ENCODE data around the gene TJAP1. TPM values are rescaled to one million over a fixed set of nuclear protein-coding genes. Genes with fewer than 3 reads are reported as not detected.

TJAP1 gene
- total and polyA plus RNA-seq, 2 of the 8 experiments (the other 6 are each of a cell fraction or from before 2014, with no cell fraction given): 30.7 to 40.4 TPM

- H3K36me3 ChIP-seq (ENCODE audit: control insufficient read depth in 2 of 4, insufficient read depth in 4 of 4, low read length in 3 of 4): peaks cover 55 to 85% (median 82%) of the 10 kb centered on the region in 4 experiments
- FAIRE-seq (no peak), DNase-seq (ENCODE audit: low read depth in 1 of 2, low spot score in 2 of 2) (no peak)
- no peaks in the 10 kb centered on the region for H3K9me3 ChIP-seq (ENCODE audit: insufficient read depth in 2 of 2, low read depth in 1 of 2, low read length in 1 of 2)
- H3K79me1 ChIP-seq (ENCODE audit: low read depth, low read length): peaks cover 2% of the 10 kb centered on the region; the same call in 1 of the 2 replicates
- no peak overlapping the region for H2BK5ac ChIP-seq (ENCODE audit: low read depth, low read length)
- TF ChIP-seq EP300 (IDR thresholded peaks at IDR 0.05; ENCODE audit: borderline replicate concordance in 1 of 2, low read depth in 2 of 2, low read length in 2 of 2) (no peak), POLR2A (IDR thresholded peaks at IDR 0.05; ENCODE audit: control extremely low read depth in 1 of 2, low read depth in 2 of 2, low read length in 2 of 2) (peak in 1 of 2 experiments; percentile 37; a peak in 1 of 3 replicates)
- no peak overlapping the region for H4K91ac ChIP-seq (replicated peaks; ENCODE audit: insufficient read length, low read length)
- H2AFZ ChIP-seq (ENCODE audit: low read length): no peak overlapping the region
- no peaks in the 10 kb centered on the region for H3K27me3 ChIP-seq (replicated peaks in 1 of 4; ENCODE audit: control insufficient read depth in 3 of 4, extremely low read depth in 1 of 4, insufficient read depth in 3 of 4, low read length in 3 of 4)
- no peak overlapping the region for H3K56ac ChIP-seq (replicated peaks; ENCODE audit: insufficient read length, low read depth, low read length)
- H3K27ac ChIP-seq (ENCODE audit: low read depth, low read length): no peak overlapping the region
- H3K79me2 ChIP-seq (ENCODE audit: control insufficient read depth in 1 of 2, insufficient read depth in 2 of 2, low read length in 2 of 2): peaks cover 8 to 18% of the 10 kb centered on the region in 2 experiments
- no peak overlapping the region for H3K18ac ChIP-seq (ENCODE audit: extremely low read depth, low read length)
- no peak overlapping the region for H2BK120ac ChIP-seq (replicated peaks; ENCODE audit: low read depth, low read length)
- H3K9ac ChIP-seq (replicated peaks in 1 of 4; ENCODE audit: extremely low read depth in 1 of 4, low read depth in 3 of 4, low read length in 3 of 4): no peak overlapping the region; a peak in 1 of 7 replicates
- WGBS, 2 experiments (ENCODE audit: extremely low coverage in 1 of 2, insufficient coverage in 1 of 2, insufficient read length in 1 of 2, insufficient replicate concordance in 2 of 2, low coverage in 1 of 2, low lambda C conversion rate in 2 of 2, missing lambda C conversion rate in 1 of 2): 86% methylated on average over 8 of the region's 8 CpGs; no CpG with 5 or more reads in 1 of the 2 experiments
- no peak overlapping the region for H3K4me3 ChIP-seq (ENCODE audit: extremely low read depth in 1 of 4, insufficient read depth in 2 of 4, low read depth in 3 of 4, low read length in 4 of 4)
- no peak overlapping the region for H3K14ac ChIP-seq (ENCODE audit: insufficient read length)
- ChIA-PET CTCF (ENCODE audit: partially characterized antibody) (interaction anchor here (0.8 to 1.4 kb wide), 4 partner anchors 15 to 146 kb away, joined by 3 to 4 read pairs (median 3); no protein-coding TSS in a partner anchor), POLR2A (ENCODE audit: partially characterized antibody) (interaction anchor here (2.2 to 12.4 kb wide), 5 partner anchors 9 to 53 kb away, joined by 7 to 147 read pairs (median 29); partner anchors contain the start of genes LRRC73, POLH and XPO5)
- no peak overlapping the region for H2AK5ac ChIP-seq (ENCODE audit: low read depth, low read length)
- H4K8ac ChIP-seq (ENCODE audit: extremely low read depth, insufficient read depth, low read length): no peak overlapping the region
- no peak overlapping the region for H2BK12ac ChIP-seq (ENCODE audit: low read depth, low read length)
- H3K4me1 ChIP-seq (replicated peaks in 1 of 4; ENCODE audit: control insufficient read depth in 3 of 4, insufficient read depth in 4 of 4, low read length in 3 of 4): peaks cover 0 to 7% (median 3%) of the 10 kb centered on the region in 4 experiments; a peak in 3 of 7 replicates
- H4K5ac ChIP-seq (ENCODE audit: insufficient read length, low read depth, low read length): no peak overlapping the region
- no peak overlapping the region for H3K4me2 ChIP-seq (ENCODE audit: insufficient read depth in 1 of 2, low read depth in 2 of 2, low read length in 2 of 2)
- H4K20me1 ChIP-seq (replicated peaks in 1 of 2; ENCODE audit: control insufficient read depth in 1 of 2, insufficient read depth in 2 of 2, low read length in 2 of 2): peaks cover 7 to 10% of the 10 kb centered on the region in 2 experiments
- no peak overlapping the region for H2BK15ac ChIP-seq (ENCODE audit: low read length)
- no peak overlapping the region for H3K4ac ChIP-seq (replicated peaks; ENCODE audit: insufficient read length, low read depth, low read length)
- H2BK20ac ChIP-seq (ENCODE audit: low read length): no peak overlapping the region
- peaks cover 6% of the 10 kb centered on the region; the same call in 1 of the 2 replicates for H3K23me2 ChIP-seq (ENCODE audit: low read depth, low read length)
- no peak overlapping the region for H3K23ac ChIP-seq (ENCODE audit: insufficient read length)
These were observed 45.3 kb downstream of the TJAP1 start for GRCh38 chr6:43522547-43523261.

Data from H1 (cell line).